GM18505 (cell line): Measurements from ENCODE around the gene STAB2.

Source experiments
- ATAC-seq: cut with Tn5 transposase; IDR thresholded peaks from one replicate; pipeline ENCODE4 v1.9.1; 2021; ENCODE audit not compliant: unreplicated experiment
- POLR2A ChIP-seq: IDR thresholded peaks from 4 replicates; pipeline ENCODE4 v1.6.1; 2011; ENCODE audit warnings: borderline replicate concordance; ENCODE audit not compliant: insufficient read depth, insufficient read length; ENCODE audit errors: extremely low read depth

The STAB2 gene

GRCh38 chr12:103772367-103773108 is 185.5 kb downstream of the STAB2 start:
- no peak for TF ChIP-seq POLR2A
- ATAC-seq: no peak

- no peak for ATAC-seq
- no peak for TF ChIP-seq POLR2A
Measured at GRCh38 chr12:103773109-103773910, 186.2 kb downstream of the STAB2 start.

GRCh38 chr12:103774977-103775560 is 188.0 kb downstream of the STAB2 start:
- no peak for TF ChIP-seq POLR2A
- no peak for ATAC-seq

- ATAC-seq: no peak
Measured at GRCh38 chr12:103778781-103779180, 191.7 kb downstream of the STAB2 start.

GRCh38 chr12:103779410-103780092 is 192.5 kb downstream of the STAB2 start:
- TF ChIP-seq POLR2A: no peak
- ATAC-seq: no peak

More at GRCh38 chr12:103778781-103779180, 191.7 kb downstream of the STAB2 start:
- no peak for TF ChIP-seq POLR2A

GRCh38 chr12:103780093-103780440 is 193.0 kb downstream of the STAB2 start:
- no peak for ATAC-seq
- TF ChIP-seq POLR2A: no peak

GRCh38 chr12:103780992-103781391 is 193.9 kb downstream of the STAB2 start:
- no peak for ATAC-seq
- no peak for TF ChIP-seq POLR2A

- no peak for ATAC-seq
- no peak for TF ChIP-seq POLR2A
Measured at GRCh38 chr12:103782399-103782798, 195.3 kb downstream of the STAB2 start.

- ATAC-seq: no peak
- TF ChIP-seq POLR2A: no peak
Measured at GRCh38 chr12:103783744-103784664, 196.9 kb downstream of the STAB2 start.

- no peak for TF ChIP-seq POLR2A
- ATAC-seq: no peak
Measured at GRCh38 chr12:103785243-103786031, 198.4 kb downstream of the STAB2 start.

- ATAC-seq: no peak
- TF ChIP-seq POLR2A: no peak
Measured at GRCh38 chr12:103786201-103786600, 199.1 kb downstream of the STAB2 start.
